Left cardiac atrium (tissue), 4 donors: ENCODE measurements around the gene BMPR1B. TPM values are rescaled to one million over a fixed set of nuclear protein-coding genes. Genes with fewer than 3 reads are reported as not detected.
"Not testable (repeated sequence)": the region's sequence is repeated elsewhere in the genome, so short reads cannot be mapped to it uniquely, and the experiment has no call there.

Experiments used
- ATAC-seq, 2 donors: fragments of 200-7000 bp; cut with Tn5 transposase; one replicate each; pipeline ENCODE4 v1.9.1; 2020; ENCODE audit warnings: mild to moderate bottlenecking in 2 of 2, moderate library complexity in 2 of 2
- DNase-seq: peaks from one replicate; pipeline ENCODE4 v3.0.0-alpha.2; 2020
- intact Hi-C, 2 donors: fragments of 100-400 bp; cut with DNase I; formaldehyde crosslinking; loops; one replicate each; pipeline versions ENCODE4 v1.14.1 to v1.15.1; 2022 to 2023
- total RNA-seq, 2 donors: library from RNA; stranded (reverse); fragmentation: NEBNext Ultra II Directional; extraction: Animal tissue kit (Norgen Biotek cat#: 25700); gene quantifications; one replicate each; pipeline ENCODE4 v1.2.1, GENCODE V29; 2021
- donor health status: DM: no; HTN: yes; CAD: no.
- donor health status: DM: no; HTN: yes; CAD: no; lungs with severe emphysema.
- donor health status: DM: yes; HTN: yes; CAD: no.
- donor health status: Dilated cardiomyopathy.

The BMPR1B gene
- total RNA-seq, 2 donors from 2014 or later: 0.77 to 2.0 TPM

- peak in 1 of 2 donors; percentile 68 for ATAC-seq
- intact Hi-C loops: no loop called here
- DNase-seq: no peak
Observed at GRCh38 chr4:94819371-94820168, 61.8 kb downstream of the BMPR1B start.

- ATAC-seq: no peak
- intact Hi-C loops: no loop called here
Observed at GRCh38 chr4:94826206-94826605, 68.5 kb downstream of the BMPR1B start.

GRCh38 chr4:94827481-94828110, 69.8 kb downstream of the BMPR1B start:
- intact Hi-C loops: no loop called here
- DNase-seq: no peak
- peak in 1 of 2 donors; percentile 97 for ATAC-seq

More at GRCh38 chr4:94826206-94826605, 68.5 kb downstream of the BMPR1B start:
- no peak for DNase-seq

GRCh38 chr4:94828882-94829281, 71.1 kb downstream of the BMPR1B start:
- DNase-seq (no peak), ATAC-seq (peak in 1 of 2 donors; percentile 60)
- intact Hi-C loops: no loop called here

- DNase-seq (no peak), ATAC-seq (no peak)
- intact Hi-C loops: no loop called here
Observed at GRCh38 chr4:94831607-94832006, 73.9 kb downstream of the BMPR1B start.

- ATAC-seq, DNase-seq, intact Hi-C loops: not testable (repeated sequence)
Observed at GRCh38 chr4:94832329-94832728, 74.6 kb downstream of the BMPR1B start.

- peak in 1 of 2 donors; percentile 48 for ATAC-seq
- no peak for DNase-seq
- intact Hi-C loops: no loop called here
Observed at GRCh38 chr4:94833394-94833793, 75.6 kb downstream of the BMPR1B start.

- intact Hi-C loops: no loop called here
- DNase-seq (no peak), ATAC-seq (no peak)
Observed at GRCh38 chr4:94834501-94834900, 76.7 kb downstream of the BMPR1B start.

GRCh38 chr4:94841166-94841863, 83.6 kb downstream of the BMPR1B start:
- intact Hi-C loops, DNase-seq, ATAC-seq: not testable (repeated sequence)

- intact Hi-C loops: no loop called here
- no peak for ATAC-seq
Observed at GRCh38 chr4:94841864-94842221, 84.1 kb downstream of the BMPR1B start.

GRCh38 chr4:94843216-94843615, 85.5 kb downstream of the BMPR1B start:
- ATAC-seq: no peak
- DNase-seq: no peak
- intact Hi-C loops: no loop called here

More at GRCh38 chr4:94841864-94842221, 84.1 kb downstream of the BMPR1B start:
- DNase-seq: no peak

GRCh38 chr4:94848326-94848725, 90.6 kb downstream of the BMPR1B start:
- no peak for ATAC-seq
- intact Hi-C loops: no loop called here
- DNase-seq: no peak

GRCh38 chr4:94849901-94850300, 92.1 kb downstream of the BMPR1B start:
- intact Hi-C loops: no loop called here
- no peak for ATAC-seq
- no peak for DNase-seq

GRCh38 chr4:94852616-94853015, 94.9 kb downstream of the BMPR1B start:
- DNase-seq (no peak), ATAC-seq (no peak)
- intact Hi-C loops: no loop called here

GRCh38 chr4:94856030-94856429, 98.3 kb downstream of the BMPR1B start:
- ATAC-seq: no peak
- intact Hi-C loops: no loop called here
- no peak for DNase-seq

GRCh38 chr4:94870146-94870545, 112.4 kb downstream of the BMPR1B start:
- no peak for ATAC-seq
- no peak for DNase-seq
- intact Hi-C loops: no loop called here

- DNase-seq: no peak
- ATAC-seq: no peak
- intact Hi-C loops: no loop called here
Observed at GRCh38 chr4:94871644-94872305, 114.0 kb downstream of the BMPR1B start.

GRCh38 chr4:94877973-94878372, 120.2 kb downstream of the BMPR1B start:
- ATAC-seq: no peak
- intact Hi-C loops: no loop called here
- DNase-seq: no peak

- ATAC-seq (no peak), DNase-seq (no peak)
- intact Hi-C loops: no loop called here
Observed at GRCh38 chr4:94880956-94881355, 123.2 kb downstream of the BMPR1B start.

GRCh38 chr4:94882756-94883155, 125.0 kb downstream of the BMPR1B start:
- DNase-seq (no peak), ATAC-seq (no peak)
- intact Hi-C loops: no loop called here
